Dendritic cell treated with granulocyte-macrophage colony-stimulating factor and Interleukin-4, amounts not matched to agents 40 ng/mL and 50 ng/mL, for 4 days (primary cell): ENCODE results near the gene JAZF1.

Experiments used
- H3K27ac Mint-ChIP-seq: one replicate; pipeline ENCODE4 v1.8.0; 2022; ENCODE audit warnings: mild to moderate bottlenecking, mixed read lengths
- H3K27me3 Mint-ChIP-seq: one replicate; pipeline ENCODE4 v1.8.0; 2022; ENCODE audit warnings: mild to moderate bottlenecking, mixed read lengths
- H3K36me3 Mint-ChIP-seq: one replicate; pipeline ENCODE4 v1.8.0; 2022; ENCODE audit warnings: low read depth, mixed read lengths
- H3K4me1 Mint-ChIP-seq: one replicate; pipeline ENCODE4 v1.8.0; 2022; ENCODE audit warnings: low read depth, mixed read lengths
- H3K4me3 Mint-ChIP-seq: one replicate; pipeline ENCODE4 v1.8.0; 2022; ENCODE audit warnings: mild to moderate bottlenecking, moderate library complexity, mixed read lengths
- H3K9me3 Mint-ChIP-seq: one replicate; pipeline ENCODE4 v1.8.0; 2022; ENCODE audit warnings: mixed read lengths
- intact Hi-C: fragments of 100-400 bp; cut with micrococcal nuclease; formaldehyde crosslinking; loops from one replicate; pipeline ENCODE4 v1.15.0; 2022

The JAZF1 gene

DNA sequence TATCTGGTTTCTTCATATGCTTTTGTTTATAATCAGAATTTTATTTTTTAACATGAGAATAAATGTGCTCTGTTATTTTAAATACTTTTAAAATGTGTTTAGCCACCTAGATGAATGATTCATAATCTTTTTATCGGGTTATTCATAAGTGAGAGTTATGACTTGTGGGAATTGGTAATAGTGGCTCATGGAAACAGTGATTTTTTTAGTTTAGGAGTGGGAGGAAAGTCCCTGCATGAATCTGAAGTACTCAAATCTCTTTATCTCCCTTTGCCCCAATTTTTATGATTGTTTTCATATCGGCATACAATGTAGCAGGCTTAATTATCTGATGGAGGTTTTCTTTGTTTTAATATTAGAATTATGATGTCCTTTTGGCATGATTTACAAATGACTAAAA is 397.7 kb downstream of the JAZF1 start:
- no peaks in the 10 kb centered on the region for H3K9me3 Mint-ChIP-seq
- peaks cover 49% of the 10 kb centered on the region for H3K36me3 Mint-ChIP-seq
- intact Hi-C loops: loop anchor here (10.0 kb wide), 1 partner anchor 142 kb away; no protein-coding TSS in a partner anchor
- no peak overlapping the region for H3K27ac Mint-ChIP-seq
- no peak overlapping the region for H3K4me3 Mint-ChIP-seq
- no peaks in the 10 kb centered on the region for H3K27me3 Mint-ChIP-seq
- peaks cover 5% of the 10 kb centered on the region for H3K4me1 Mint-ChIP-seq

DNA sequence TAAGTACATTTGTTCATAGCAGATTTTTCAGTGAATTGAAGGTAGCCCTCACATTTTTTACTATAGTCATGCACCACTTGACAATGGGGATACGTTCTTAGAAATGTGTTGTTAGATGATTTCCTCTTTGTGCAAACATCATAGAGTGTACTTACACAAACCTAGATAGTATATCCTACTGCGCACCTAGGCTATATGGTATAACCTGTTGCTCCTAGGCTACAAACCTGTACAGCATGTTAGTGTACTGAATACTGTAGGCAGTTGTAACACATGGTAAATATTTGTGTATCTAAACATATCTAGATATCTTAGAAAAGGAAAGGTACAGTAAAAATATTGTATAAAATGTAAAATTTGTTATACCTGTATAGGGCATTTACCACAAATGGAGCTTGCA is 399.4 kb downstream of the JAZF1 start:
- no peak overlapping the region for H3K4me3 Mint-ChIP-seq
- no peaks in the 10 kb centered on the region for H3K9me3 Mint-ChIP-seq
- H3K36me3 Mint-ChIP-seq: peaks cover 48% of the 10 kb centered on the region
- H3K27me3 Mint-ChIP-seq: no peaks in the 10 kb centered on the region
- peaks cover 5% of the 10 kb centered on the region for H3K4me1 Mint-ChIP-seq
- H3K27ac Mint-ChIP-seq: no peak overlapping the region
- intact Hi-C loops: loop anchor here (10.0 kb wide), 1 partner anchor 144 kb away; no protein-coding TSS in a partner anchor
